Mucosa of rectum (tissue), 2 donors: ENCODE measurements around the gene ZACN.

Experiments
- H3K27ac ChIP-seq, 2 donors: one replicate each; pipeline ENCODE4 v1.7.0; 2013; ENCODE audit warnings: inconsistent platforms in 2 of 2, low read depth in 2 of 2, low read length in 2 of 2
- H3K27me3 ChIP-seq, 2 donors: one replicate each; pipeline ENCODE4 v1.7.0; 2013; ENCODE audit warnings: low read length in 2 of 2; ENCODE audit not compliant: control insufficient read depth in 2 of 2, insufficient read depth in 2 of 2
- H3K36me3 ChIP-seq, 2 donors: one replicate each; pipeline ENCODE4 v1.7.0; 2013; ENCODE audit warnings: low read length in 2 of 2; ENCODE audit not compliant: control insufficient read depth in 2 of 2, insufficient read depth in 2 of 2
- H3K4me1 ChIP-seq, 2 donors: one replicate each; pipeline ENCODE4 v1.7.0; 2013; ENCODE audit warnings: low read length in 2 of 2, mild to moderate bottlenecking in 1 of 2; ENCODE audit not compliant: control insufficient read depth in 2 of 2, insufficient read depth in 2 of 2
- H3K4me3 ChIP-seq, 2 donors: one replicate each; pipeline ENCODE4 v1.7.0; 2013; ENCODE audit warnings: low read length in 2 of 2
- H3K9ac ChIP-seq, 2 donors: one replicate each; pipeline ENCODE4 v1.7.0; 2013; ENCODE audit warnings: low read length in 2 of 2, low read depth in 1 of 2, mild to moderate bottlenecking in 1 of 2
- H3K9me3 ChIP-seq, 2 donors: one replicate each; pipeline ENCODE4 v1.7.0; 2013; ENCODE audit warnings: low read length in 2 of 2; ENCODE audit not compliant: control insufficient read depth in 2 of 2
- donor health status: healthy.
- donor health status: Normal muscosa, but diverticular disease.

Gene ZACN

DNA sequence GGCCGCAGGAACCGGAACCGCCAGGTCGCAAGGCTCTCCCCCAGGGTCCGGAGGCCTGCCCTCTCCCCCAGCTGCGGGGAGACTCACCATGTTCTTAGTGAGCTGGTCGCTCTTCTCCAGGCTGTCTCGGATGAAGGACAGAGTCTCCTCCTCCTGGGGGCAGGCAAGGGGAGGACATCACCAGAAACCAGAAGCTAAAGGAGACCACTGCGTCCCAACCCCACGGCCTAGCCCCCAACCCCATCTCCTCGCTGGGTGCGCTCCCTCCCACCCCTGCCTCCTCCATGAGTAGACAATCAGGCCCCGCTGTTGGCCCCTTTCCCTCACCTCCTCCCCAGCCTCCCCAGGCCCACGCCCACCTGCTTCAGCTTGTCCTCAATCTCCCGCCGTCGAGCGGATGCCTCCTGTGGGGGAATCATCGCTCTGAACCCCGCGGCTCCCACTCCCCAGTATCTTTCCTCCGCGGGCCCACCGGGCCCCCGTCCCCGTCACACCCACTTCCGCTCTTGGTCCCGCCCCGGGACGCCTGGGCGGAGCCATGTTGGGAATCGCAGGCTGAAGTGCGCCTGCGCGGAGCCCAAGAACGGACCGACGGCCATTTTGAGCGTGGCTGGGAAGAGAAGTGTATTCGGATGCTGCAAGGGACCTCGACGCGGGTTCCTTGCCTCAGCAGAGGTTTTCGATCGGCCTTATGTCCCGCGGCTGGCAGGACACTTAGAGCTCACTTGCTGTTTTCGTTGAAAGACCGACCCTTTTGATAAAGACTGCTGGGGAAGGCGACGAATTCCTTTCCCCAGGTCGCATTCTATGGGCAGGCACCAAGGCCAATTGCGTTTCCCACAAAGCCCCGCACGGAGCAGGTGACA is 24.5 kb downstream of the ZACN start, which contains the start of gene EXOC7:
Gene EXOC7, minus strand, starts transcription at position 514 of the 866 bp plus-strand sequence. Its CDS starts 95 bp downstream, at position 419.
- H3K4me1 ChIP-seq = peaks cover 15 to 19% of the 10 kb centered on the region in 2 donors
- H3K27me3 ChIP-seq = no peaks in the 10 kb centered on the region
- H3K27ac ChIP-seq = peak within 1 kb of the TSS; percentile 58 to 77
- peak within 1 kb of the TSS; percentile 73 to 78 for H3K9ac ChIP-seq
- no peaks in the 10 kb centered on the region for H3K9me3 ChIP-seq
- peak within 1 kb of the TSS; percentile 85 to 96 for H3K4me3 ChIP-seq
- peaks cover 8 to 21% of the 10 kb centered on the region in 2 donors for H3K36me3 ChIP-seq

DNA sequence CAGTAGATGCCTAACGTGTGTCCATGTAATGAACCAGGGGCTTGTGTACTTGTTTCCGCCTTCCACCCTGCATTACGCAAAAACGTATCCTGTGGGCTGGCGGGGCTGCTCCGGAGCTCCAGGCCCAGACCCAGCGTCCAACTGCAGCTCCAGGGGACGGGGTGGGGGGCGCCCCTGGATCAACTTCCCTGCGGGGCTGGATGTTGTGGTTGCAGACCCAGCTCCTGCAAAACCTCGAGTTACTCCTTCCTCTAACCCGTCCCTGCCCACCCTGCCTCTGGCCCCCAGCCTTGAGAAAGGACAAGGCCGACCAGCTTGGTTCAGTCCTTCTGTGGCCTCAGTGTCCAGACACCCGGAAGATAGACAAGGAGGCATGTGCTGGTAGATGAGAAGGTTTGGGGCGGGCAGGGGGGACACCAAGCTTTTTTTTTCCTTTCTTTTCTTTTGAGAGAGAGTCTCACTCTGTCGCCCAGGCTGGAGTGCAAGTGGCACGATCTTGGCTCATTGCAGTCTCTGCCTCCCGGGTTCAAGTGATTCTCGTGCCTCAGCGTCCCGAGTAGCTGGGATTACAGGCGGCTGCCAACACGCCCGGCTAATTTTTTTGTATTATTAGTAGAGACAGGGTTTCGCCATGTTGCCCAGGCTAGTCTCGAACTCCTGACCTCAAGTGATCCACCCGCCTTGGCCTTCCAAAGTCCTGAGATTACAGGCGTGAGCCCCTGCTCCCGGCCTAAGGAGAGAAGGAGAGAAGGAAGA is 25.3 kb downstream of the ZACN start:
- Histone ChIP-seq H3K27me3 (no peaks in the 10 kb centered on the region), H3K27ac (peak overlapping the region; percentile 58 to 77), H3K9me3 (no peaks in the 10 kb centered on the region), H3K4me3 (peak overlapping the region; percentile 85 to 96), H3K36me3 (peaks cover 8 to 21% of the 10 kb centered on the region in 2 donors), H3K4me1 (peaks cover 15 to 19% of the 10 kb centered on the region in 2 donors), H3K9ac (peak overlapping the region; percentile 73 to 78)

DNA sequence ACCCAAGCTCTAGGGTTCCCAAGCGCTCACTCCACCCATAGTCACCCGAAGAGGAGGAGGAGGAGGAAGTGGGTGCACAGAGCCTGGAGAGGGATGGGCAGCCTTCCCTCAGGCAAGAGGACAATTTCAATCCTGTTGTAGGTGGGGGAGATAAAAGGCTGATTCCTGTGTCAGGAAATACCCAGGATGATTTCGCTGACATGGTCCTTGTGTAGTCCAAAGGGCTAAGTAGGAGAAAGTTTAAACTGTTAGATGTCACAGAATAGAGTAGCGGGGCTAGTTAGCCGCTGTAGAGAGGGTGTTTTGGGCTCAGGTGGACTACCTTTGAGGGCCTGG is 25.9 kb downstream of the ZACN start:
- Histone ChIP-seq H3K27me3 (no peaks in the 10 kb centered on the region), H3K9ac (no peak overlapping the region), H3K9me3 (no peaks in the 10 kb centered on the region), H3K27ac (no peak overlapping the region), H3K4me1 (peaks cover 15 to 19% of the 10 kb centered on the region in 2 donors), H3K36me3 (peaks cover 8 to 16% of the 10 kb centered on the region in 2 donors), H3K4me3 (no peak overlapping the region)

DNA sequence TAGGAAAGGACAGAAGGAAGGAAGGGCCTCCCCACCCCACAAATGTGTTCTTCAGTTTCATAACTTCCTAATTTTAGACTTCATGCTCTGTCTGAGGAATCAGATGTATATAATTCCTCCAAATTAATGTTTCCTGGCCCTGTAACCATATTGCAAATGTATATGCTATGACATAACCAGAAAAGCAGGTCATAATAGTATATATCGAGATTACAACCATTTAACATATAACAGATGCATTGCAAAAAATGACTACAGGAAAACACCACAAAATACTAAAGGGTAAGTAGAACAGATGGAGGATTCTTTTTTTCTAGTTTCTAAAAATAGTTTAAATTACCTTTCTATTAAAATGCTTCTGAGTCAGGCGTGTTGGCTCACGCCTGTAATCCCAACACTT is 27.7 kb downstream of the ZACN start:
- H3K4me1 ChIP-seq = peaks cover 15 to 17% of the 10 kb centered on the region in 2 donors
- peaks cover 2 to 5% of the 10 kb centered on the region in 2 donors for H3K36me3 ChIP-seq
- no peaks in the 10 kb centered on the region for H3K27me3 ChIP-seq
- no peak overlapping the region for H3K9ac ChIP-seq
- H3K4me3 ChIP-seq = no peak overlapping the region
- H3K9me3 ChIP-seq = no peaks in the 10 kb centered on the region
- H3K27ac ChIP-seq = no peak overlapping the region

DNA sequence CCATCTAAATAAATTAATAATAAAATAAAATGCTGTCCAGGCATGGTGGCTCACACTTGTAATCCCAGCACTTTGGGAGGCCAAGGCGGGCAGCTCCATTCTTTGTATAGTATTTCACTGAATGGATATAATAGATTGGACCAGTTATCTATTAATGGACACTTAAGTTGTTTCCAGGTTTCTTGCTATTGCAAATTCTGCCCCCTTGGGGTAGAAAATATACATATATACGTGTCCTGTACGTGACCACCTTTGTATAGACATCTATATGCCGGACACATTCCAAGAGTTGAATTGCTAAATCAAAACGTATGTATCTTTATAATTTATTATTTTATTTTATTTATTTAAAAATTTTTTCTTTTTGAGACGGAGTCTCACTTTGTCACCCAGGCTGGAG is 28.5 kb downstream of the ZACN start:
- H3K4me1 ChIP-seq = peaks cover 12 to 15% of the 10 kb centered on the region in 2 donors
- H3K9me3 ChIP-seq = no peaks in the 10 kb centered on the region
- no peak overlapping the region for H3K9ac ChIP-seq
- no peak overlapping the region for H3K27ac ChIP-seq
- no peaks in the 10 kb centered on the region for H3K27me3 ChIP-seq
- no peaks in the 10 kb centered on the region for H3K36me3 ChIP-seq
- H3K4me3 ChIP-seq = no peak overlapping the region

DNA sequence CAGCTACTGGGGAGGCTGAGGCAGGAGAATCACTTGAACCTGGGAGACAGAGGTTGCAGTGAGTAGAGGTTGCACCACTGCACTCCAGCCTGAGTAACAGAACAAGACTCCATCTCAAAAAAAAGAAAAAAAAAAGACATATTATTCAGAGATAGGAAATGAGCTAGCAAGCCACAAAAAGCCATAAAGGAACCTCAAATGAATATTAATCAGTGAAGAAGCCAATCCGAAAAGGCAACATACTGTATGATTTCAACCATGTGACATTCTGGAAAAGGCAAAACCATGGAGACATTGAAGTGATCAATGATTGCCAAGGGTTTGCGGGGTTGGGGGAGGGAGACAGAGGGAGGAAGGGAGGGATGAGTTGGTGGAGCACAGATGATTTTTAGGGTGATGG is 33.0 kb downstream of the ZACN start:
- no peaks in the 10 kb centered on the region for H3K36me3 ChIP-seq
- no peaks in the 10 kb centered on the region for H3K4me1 ChIP-seq
- no peak overlapping the region for H3K27ac ChIP-seq
- H3K9me3 ChIP-seq = no peaks in the 10 kb centered on the region
- no peak overlapping the region for H3K4me3 ChIP-seq
- no peaks in the 10 kb centered on the region for H3K27me3 ChIP-seq
- H3K9ac ChIP-seq = no peak overlapping the region

DNA sequence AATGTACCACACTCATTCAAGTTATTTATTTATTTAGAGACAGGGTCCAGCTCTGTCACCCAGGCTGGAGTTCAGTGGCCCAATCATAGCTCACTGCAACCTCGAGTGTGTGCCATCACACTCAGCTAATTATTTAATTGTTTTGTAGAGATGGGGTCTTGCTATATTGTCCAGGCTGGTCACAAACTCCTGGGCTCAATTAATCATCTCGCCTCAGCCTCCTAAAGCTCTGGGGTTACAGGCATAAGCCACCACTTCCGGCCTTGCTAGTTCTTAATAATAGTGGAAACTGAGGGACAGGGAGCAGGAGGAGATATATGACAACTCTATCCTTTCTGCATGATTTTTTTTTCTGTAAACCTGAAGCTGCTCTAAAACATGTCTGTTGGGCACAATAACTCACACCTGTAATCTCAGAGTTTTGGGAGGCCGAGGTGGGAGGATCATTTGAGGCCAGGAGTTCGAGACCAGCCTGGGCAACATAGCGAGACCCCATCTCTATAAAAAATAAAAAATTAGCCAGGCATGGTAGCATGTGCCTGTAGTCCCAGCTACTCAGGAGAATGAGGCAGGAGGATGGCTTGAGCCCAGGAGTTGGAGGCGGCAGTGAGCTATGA is 36.3 kb downstream of the ZACN start:
- H3K36me3 ChIP-seq = no peaks in the 10 kb centered on the region
- H3K9me3 ChIP-seq = no peaks in the 10 kb centered on the region
- no peaks in the 10 kb centered on the region for H3K4me1 ChIP-seq
- H3K4me3 ChIP-seq = no peak overlapping the region
- H3K27me3 ChIP-seq = no peaks in the 10 kb centered on the region
- H3K27ac ChIP-seq = no peak overlapping the region
- no peak overlapping the region for H3K9ac ChIP-seq

DNA sequence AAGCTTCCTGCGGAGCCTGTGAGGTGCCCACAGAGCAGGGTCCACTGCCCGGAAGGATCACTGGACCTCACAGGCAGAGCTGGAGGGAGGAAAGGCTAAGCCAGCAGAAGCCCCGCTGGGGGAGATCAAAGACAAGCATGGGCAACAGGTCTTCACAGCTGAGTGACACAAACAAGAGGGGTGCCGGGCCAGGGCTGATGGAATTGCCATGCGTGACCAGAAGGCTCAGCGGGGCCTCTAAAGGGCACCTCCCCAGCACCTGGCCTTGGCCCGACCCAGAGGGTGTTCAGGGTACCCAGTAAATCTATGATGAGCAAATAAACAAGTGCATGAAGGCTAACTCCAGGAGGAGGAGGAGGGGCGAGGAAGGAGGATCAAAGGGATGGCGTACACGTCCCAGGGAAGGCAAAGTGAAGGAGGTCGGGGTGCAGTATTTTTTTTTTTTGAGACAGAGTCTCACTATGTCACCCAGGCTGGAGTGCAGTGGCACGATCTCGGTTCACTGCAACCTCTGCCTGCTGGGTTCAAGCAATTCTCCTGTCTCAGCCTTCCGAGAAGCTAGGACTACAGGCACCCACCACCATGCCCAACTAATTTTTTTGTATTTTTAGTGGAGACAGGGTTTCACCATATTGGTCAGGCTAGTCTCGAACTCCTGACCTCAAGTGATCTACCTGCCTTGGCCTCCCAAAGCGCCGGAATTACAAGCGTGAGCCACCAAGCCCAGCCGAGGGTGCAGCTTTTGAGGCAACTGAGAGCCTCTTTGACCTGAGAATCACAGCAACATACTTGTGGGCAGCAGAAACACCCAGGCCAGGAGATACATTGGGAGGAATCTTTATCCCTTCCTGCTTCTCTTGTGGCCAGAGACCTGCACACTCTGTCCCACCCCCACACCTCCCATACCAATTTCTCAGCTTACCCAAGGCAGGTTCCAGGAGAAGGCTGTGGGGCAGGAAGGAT is 40.7 kb downstream of the ZACN start:
- Histone ChIP-seq H3K9ac (no peak overlapping the region), H3K4me1 (peaks cover 2 to 3% of the 10 kb centered on the region in 2 donors), H3K36me3 (no peaks in the 10 kb centered on the region), H3K27ac (no peak overlapping the region), H3K9me3 (no peaks in the 10 kb centered on the region), H3K4me3 (no peak overlapping the region), H3K27me3 (no peaks in the 10 kb centered on the region)

DNA sequence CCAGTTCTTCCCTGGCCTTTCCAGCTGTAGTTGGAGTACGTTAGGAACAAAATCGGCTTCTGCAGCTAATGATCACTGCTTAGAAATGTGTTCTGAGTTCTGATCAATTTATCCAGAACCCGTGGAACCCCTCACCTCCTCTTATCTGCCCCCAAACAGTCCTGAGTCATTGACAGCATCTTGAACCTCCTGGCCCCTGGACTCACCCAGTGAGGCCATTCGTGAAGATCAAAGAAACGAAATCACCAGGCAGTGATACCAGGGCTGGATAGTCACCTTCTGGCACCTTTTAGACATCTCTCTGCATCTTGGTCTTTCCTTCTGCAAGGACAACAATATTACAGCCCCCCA is 41.7 kb downstream of the ZACN start:
- Histone ChIP-seq H3K9me3 (no peaks in the 10 kb centered on the region), H3K9ac (no peak overlapping the region), H3K4me1 (peaks cover 2 to 3% of the 10 kb centered on the region in 2 donors), H3K4me3 (no peak overlapping the region), H3K27me3 (no peaks in the 10 kb centered on the region), H3K27ac (no peak overlapping the region), H3K36me3 (no peaks in the 10 kb centered on the region)
